ENCODE data around the gene OPTC. TPM values are rescaled to one million over a fixed set of nuclear protein-coding genes. Genes with fewer than 3 reads are reported as not detected.

Gene OPTC
- polyA plus RNA-seq, 4 donors, result not detected

GRCh38 chr1:203538726-203539125 lies 44.8 kb downstream of the OPTC start:
- H3K9me3 ChIP-seq (ENCODE audit: control insufficient read depth in 2 of 2, insufficient read depth in 1 of 2, low read depth in 1 of 2, low read length in 1 of 2), result no peaks in the 10 kb centered on the region
- H3K27me3 ChIP-seq (ENCODE audit: control insufficient read depth in 3 of 3, insufficient read depth in 3 of 3, low read length in 3 of 3), result no peaks in the 10 kb centered on the region
- no peaks in the 10 kb centered on the region for H3K36me3 ChIP-seq (ENCODE audit: control insufficient read depth in 3 of 3, insufficient read depth in 2 of 3, low read depth in 1 of 3, low read length in 3 of 3)
- H3K4me1 ChIP-seq (ENCODE audit: control insufficient read depth in 3 of 3, insufficient read depth in 2 of 3, low read depth in 1 of 3, low read length in 2 of 3), result peaks cover 2 to 16% (median 3%) of the 10 kb centered on the region in 3 donors
- no peak for DNase-seq
- FAIRE-seq, result no peak
- whole genome bisulfite sequencing, 3 donors, result 53 to 55% (median 54%) methylated on average over 1 of the region's 1 CpG
- no peak overlapping the region for H3K4me3 ChIP-seq (ENCODE audit: low read depth in 1 of 3, low read length in 3 of 3)
- no peak overlapping the region for H3K27ac ChIP-seq (ENCODE audit: low read depth in 1 of 3, low read length in 2 of 3)

- FAIRE-seq, result no peak
- Histone ChIP-seq H3K4me1 (ENCODE audit: control insufficient read depth in 3 of 3, insufficient read depth in 2 of 3, low read depth in 1 of 3, low read length in 2 of 3) (peaks cover 2 to 13% (median 3%) of the 10 kb centered on the region in 3 donors), H3K9me3 (ENCODE audit: control insufficient read depth in 2 of 2, insufficient read depth in 1 of 2, low read depth in 1 of 2, low read length in 1 of 2) (no peaks in the 10 kb centered on the region), H3K27ac (ENCODE audit: low read depth in 1 of 3, low read length in 2 of 3) (no peak overlapping the region), H3K27me3 (ENCODE audit: control insufficient read depth in 3 of 3, insufficient read depth in 3 of 3, low read length in 3 of 3) (no peaks in the 10 kb centered on the region), H3K36me3 (ENCODE audit: control insufficient read depth in 3 of 3, insufficient read depth in 2 of 3, low read depth in 1 of 3, low read length in 3 of 3) (no peaks in the 10 kb centered on the region), H3K4me3 (ENCODE audit: low read depth in 1 of 3, low read length in 3 of 3) (no peak overlapping the region)
- DNase-seq, result no peak
- 74 to 88% (median 85%) methylated on average over 5 of the region's 5 CpGs for WGBS, 3 donors
These were observed 46.0 kb downstream of the OPTC start for GRCh38 chr1:203539831-203540546.

GRCh38 chr1:203544485-203544884 lies 50.5 kb downstream of the OPTC start:
- WGBS, 3 donors, result 61 to 69% (median 67%) methylated on average over 3 of the region's 3 CpGs
- Histone ChIP-seq H3K4me1 (ENCODE audit: control insufficient read depth in 3 of 3, insufficient read depth in 2 of 3, low read depth in 1 of 3, low read length in 2 of 3) (no peaks in the 10 kb centered on the region), H3K27ac (ENCODE audit: low read depth in 1 of 3, low read length in 2 of 3) (no peak overlapping the region), H3K36me3 (ENCODE audit: control insufficient read depth in 3 of 3, insufficient read depth in 2 of 3, low read depth in 1 of 3, low read length in 3 of 3) (no peaks in the 10 kb centered on the region), H3K9me3 (ENCODE audit: control insufficient read depth in 2 of 2, insufficient read depth in 1 of 2, low read depth in 1 of 2, low read length in 1 of 2) (no peaks in the 10 kb centered on the region), H3K27me3 (ENCODE audit: control insufficient read depth in 3 of 3, insufficient read depth in 3 of 3, low read length in 3 of 3) (peaks cover 0 to 2% (median 0%) of the 10 kb centered on the region in 3 donors), H3K4me3 (ENCODE audit: low read depth in 1 of 3, low read length in 3 of 3) (no peak overlapping the region)
- DNase-seq (no peak), FAIRE-seq (no peak)

- Histone ChIP-seq H3K9me3 (ENCODE audit: control insufficient read depth in 2 of 2, insufficient read depth in 1 of 2, low read depth in 1 of 2, low read length in 1 of 2) (no peaks in the 10 kb centered on the region), H3K4me1 (ENCODE audit: control insufficient read depth in 3 of 3, insufficient read depth in 2 of 3, low read depth in 1 of 3, low read length in 2 of 3) (no peaks in the 10 kb centered on the region), H3K27ac (ENCODE audit: low read depth in 1 of 3, low read length in 2 of 3) (no peak overlapping the region), H3K4me3 (ENCODE audit: low read depth in 1 of 3, low read length in 3 of 3) (no peak overlapping the region), H3K27me3 (ENCODE audit: control insufficient read depth in 3 of 3, insufficient read depth in 3 of 3, low read length in 3 of 3) (peaks cover 0 to 2% (median 0%) of the 10 kb centered on the region in 3 donors), H3K36me3 (ENCODE audit: control insufficient read depth in 3 of 3, insufficient read depth in 2 of 3, low read depth in 1 of 3, low read length in 3 of 3) (no peaks in the 10 kb centered on the region)
- DNase-seq (no peak), FAIRE-seq (no peak)
- 48 to 60% (median 58%) methylated on average over 4 of the region's 4 CpGs for WGBS, 3 donors
These were observed 51.2 kb downstream of the OPTC start for GRCh38 chr1:203544978-203545816.

- Histone ChIP-seq H3K27ac (ENCODE audit: low read depth in 1 of 3, low read length in 2 of 3) (no peak overlapping the region), H3K4me1 (ENCODE audit: control insufficient read depth in 3 of 3, insufficient read depth in 2 of 3, low read depth in 1 of 3, low read length in 2 of 3) (no peaks in the 10 kb centered on the region), H3K36me3 (ENCODE audit: control insufficient read depth in 3 of 3, insufficient read depth in 2 of 3, low read depth in 1 of 3, low read length in 3 of 3) (no peaks in the 10 kb centered on the region), H3K27me3 (ENCODE audit: control insufficient read depth in 3 of 3, insufficient read depth in 3 of 3, low read length in 3 of 3) (peaks cover 0 to 2% (median 0%) of the 10 kb centered on the region in 3 donors), H3K4me3 (ENCODE audit: low read depth in 1 of 3, low read length in 3 of 3) (no peak overlapping the region), H3K9me3 (ENCODE audit: control insufficient read depth in 2 of 2, insufficient read depth in 1 of 2, low read depth in 1 of 2, low read length in 1 of 2) (no peaks in the 10 kb centered on the region)
- no peak for FAIRE-seq
- no peak for DNase-seq
- WGBS, 3 donors, result 91 to 100% (median 96%) methylated on average over 1 of the region's 1 CpG
These were observed 52.3 kb downstream of the OPTC start for GRCh38 chr1:203546274-203546673.

GRCh38 chr1:203547147-203547546 lies 53.2 kb downstream of the OPTC start:
- Histone ChIP-seq H3K4me3 (ENCODE audit: low read depth in 1 of 3, low read length in 3 of 3) (no peak overlapping the region), H3K27ac (ENCODE audit: low read depth in 1 of 3, low read length in 2 of 3) (no peak overlapping the region), H3K36me3 (ENCODE audit: control insufficient read depth in 3 of 3, insufficient read depth in 2 of 3, low read depth in 1 of 3, low read length in 3 of 3) (no peaks in the 10 kb centered on the region), H3K9me3 (ENCODE audit: control insufficient read depth in 2 of 2, insufficient read depth in 1 of 2, low read depth in 1 of 2, low read length in 1 of 2) (no peaks in the 10 kb centered on the region), H3K4me1 (ENCODE audit: control insufficient read depth in 3 of 3, insufficient read depth in 2 of 3, low read depth in 1 of 3, low read length in 2 of 3) (no peaks in the 10 kb centered on the region), H3K27me3 (ENCODE audit: control insufficient read depth in 3 of 3, insufficient read depth in 3 of 3, low read length in 3 of 3) (peaks cover 0 to 2% (median 0%) of the 10 kb centered on the region in 3 donors)
- no peak for FAIRE-seq
- WGBS, 3 donors, result 96 to 97% (median 97%) methylated on average over 4 of the region's 4 CpGs
- DNase-seq, result no peak

DNA sequence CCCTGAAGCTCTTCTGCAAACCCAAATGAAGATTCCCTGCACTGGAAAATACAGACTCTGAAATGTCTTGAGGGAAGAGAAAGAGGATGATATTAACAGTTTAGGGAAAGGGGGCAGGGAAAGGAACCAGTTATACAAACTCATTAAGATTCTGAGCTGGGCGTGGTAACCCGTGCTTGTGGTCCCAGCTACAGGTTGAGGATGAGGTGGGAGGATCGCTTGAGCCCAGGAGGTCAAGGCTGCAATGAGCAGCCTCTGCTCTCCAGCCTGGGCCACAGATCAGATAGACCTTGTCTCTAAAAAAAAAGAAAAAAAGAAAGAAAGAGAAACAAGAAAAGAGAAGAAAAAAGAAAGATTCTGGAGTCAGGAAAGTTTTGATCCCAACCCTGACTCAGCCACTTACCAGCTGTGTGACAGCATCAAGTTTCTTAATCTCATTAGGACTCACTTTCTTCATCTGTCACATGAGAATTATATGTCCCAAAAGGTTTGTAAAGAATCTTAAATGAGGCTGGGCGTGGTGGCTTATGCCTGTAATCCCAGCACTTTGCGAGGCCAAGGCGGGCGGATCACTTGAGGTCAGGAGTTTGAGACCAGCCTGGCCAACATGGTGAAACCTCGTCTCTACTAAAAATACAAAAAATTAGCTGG lies 53.9 kb downstream of the OPTC start:
- FAIRE-seq (no peak), DNase-seq (no peak)
- Histone ChIP-seq H3K9me3 (ENCODE audit: control insufficient read depth in 2 of 2, insufficient read depth in 1 of 2, low read depth in 1 of 2, low read length in 1 of 2) (no peaks in the 10 kb centered on the region), H3K4me1 (ENCODE audit: control insufficient read depth in 3 of 3, insufficient read depth in 2 of 3, low read depth in 1 of 3, low read length in 2 of 3) (no peaks in the 10 kb centered on the region), H3K4me3 (ENCODE audit: low read depth in 1 of 3, low read length in 3 of 3) (no peak overlapping the region), H3K36me3 (ENCODE audit: control insufficient read depth in 3 of 3, insufficient read depth in 2 of 3, low read depth in 1 of 3, low read length in 3 of 3) (no peaks in the 10 kb centered on the region), H3K27me3 (ENCODE audit: control insufficient read depth in 3 of 3, insufficient read depth in 3 of 3, low read length in 3 of 3) (peaks cover 0 to 2% (median 0%) of the 10 kb centered on the region in 3 donors), H3K27ac (ENCODE audit: low read depth in 1 of 3, low read length in 2 of 3) (no peak overlapping the region)
- WGBS, 3 donors, result 59 to 80% (median 72%) methylated on average over 8 of the region's 8 CpGs

DNA sequence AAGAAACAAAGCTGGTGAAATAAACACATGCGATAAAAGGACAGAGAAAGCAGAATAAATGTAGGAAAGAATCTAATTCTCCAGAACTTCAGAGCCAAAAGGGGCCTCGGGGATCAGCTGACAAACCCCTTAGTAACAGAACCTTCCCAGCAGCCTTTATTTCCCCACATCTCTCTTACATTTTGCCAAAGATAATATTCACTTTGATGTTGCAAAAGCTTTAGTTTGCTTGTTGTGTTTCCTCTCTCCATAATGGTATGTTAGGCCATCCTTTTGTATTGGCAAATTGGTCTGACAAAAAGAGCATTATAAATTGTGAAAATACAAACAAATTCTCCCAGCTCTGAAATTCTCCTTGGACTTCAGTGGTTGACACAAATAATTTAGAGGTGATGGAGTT lies 54.9 kb downstream of the OPTC start:
- no peaks in the 10 kb centered on the region for H3K36me3 ChIP-seq (ENCODE audit: control insufficient read depth in 3 of 3, insufficient read depth in 2 of 3, low read depth in 1 of 3, low read length in 3 of 3)
- no peak overlapping the region for H3K27ac ChIP-seq (ENCODE audit: low read depth in 1 of 3, low read length in 2 of 3)
- WGBS, 3 donors, result 80 to 89% (median 83%) methylated on average over 2 of the region's 2 CpGs
- DNase-seq, result no peak
- no peak overlapping the region for H3K4me3 ChIP-seq (ENCODE audit: low read depth in 1 of 3, low read length in 3 of 3)
- no peaks in the 10 kb centered on the region for H3K9me3 ChIP-seq (ENCODE audit: control insufficient read depth in 2 of 2, insufficient read depth in 1 of 2, low read depth in 1 of 2, low read length in 1 of 2)
- no peaks in the 10 kb centered on the region for H3K4me1 ChIP-seq (ENCODE audit: control insufficient read depth in 3 of 3, insufficient read depth in 2 of 3, low read depth in 1 of 3, low read length in 2 of 3)
- H3K27me3 ChIP-seq (ENCODE audit: control insufficient read depth in 3 of 3, insufficient read depth in 3 of 3, low read length in 3 of 3), result peaks cover 0 to 2% (median 0%) of the 10 kb centered on the region in 3 donors
- no peak for FAIRE-seq

All from small intestine (tissue), 7 donors.